ENCODE measurements around the gene IL13RA1.
A peak's percentile ranks its signal among the peaks of the same experiment; 100 is the strongest.
"Not testable (repeated sequence)": the region's sequence is repeated elsewhere in the genome, so short reads cannot be mapped to it uniquely, and the experiment has no call there.

The IL13RA1 gene

GRCh38 chrX:118780509-118780908, 53.1 kb downstream of the IL13RA1 start:
- no peak for DNase-seq

DNA sequence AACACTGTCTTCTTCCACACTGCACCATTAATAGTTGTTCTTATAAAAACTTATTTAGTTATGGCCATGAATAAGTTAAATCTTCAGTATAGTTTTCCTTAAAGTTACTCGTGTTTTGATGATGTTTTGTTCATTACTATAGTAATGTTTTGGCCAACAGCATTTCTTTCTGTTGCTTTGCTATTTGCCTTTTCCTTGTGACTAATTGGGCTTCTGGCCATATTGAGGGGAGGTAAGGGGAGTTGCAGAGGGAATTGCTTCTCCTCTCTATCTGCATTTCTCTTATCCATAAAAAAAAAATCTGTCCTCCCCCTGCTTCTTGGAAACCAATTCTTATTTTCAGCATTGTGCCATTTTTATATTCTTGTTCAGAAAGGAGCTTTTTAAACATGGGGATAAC, 53.5 kb downstream of the IL13RA1 start:
- DNase-seq = no peak

GRCh38 chrX:118795528-118796280, 68.3 kb downstream of the IL13RA1 start:
- no peak for DNase-seq

DNA sequence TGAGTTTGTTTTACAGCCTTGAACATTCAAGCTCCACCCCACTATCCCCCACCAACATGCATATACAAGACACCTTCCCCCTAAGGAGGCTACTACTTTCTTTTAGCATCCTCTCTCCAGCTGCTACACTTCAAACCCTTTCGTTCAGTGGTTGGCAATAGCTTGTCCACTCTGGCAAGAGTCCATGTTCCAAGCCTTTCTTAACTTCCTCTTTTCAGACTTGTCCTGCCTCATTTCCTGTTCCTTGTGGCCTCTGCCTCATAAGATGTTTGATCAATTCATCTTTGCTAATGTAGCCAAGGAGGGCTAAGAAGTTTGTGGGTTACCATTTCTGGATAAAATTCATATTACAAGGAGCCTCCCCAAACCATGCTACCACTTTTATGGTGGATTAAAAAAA, 75.5 kb downstream of the IL13RA1 start:
- no peak for DNase-seq

GRCh38 chrX:118807151-118808017, 80.0 kb downstream of the IL13RA1 start:
- peak; percentile 54 for DNase-seq

GRCh38 chrX:118817257-118817656, 89.9 kb downstream of the IL13RA1 start:
- not testable (repeated sequence) for DNase-seq

DNA sequence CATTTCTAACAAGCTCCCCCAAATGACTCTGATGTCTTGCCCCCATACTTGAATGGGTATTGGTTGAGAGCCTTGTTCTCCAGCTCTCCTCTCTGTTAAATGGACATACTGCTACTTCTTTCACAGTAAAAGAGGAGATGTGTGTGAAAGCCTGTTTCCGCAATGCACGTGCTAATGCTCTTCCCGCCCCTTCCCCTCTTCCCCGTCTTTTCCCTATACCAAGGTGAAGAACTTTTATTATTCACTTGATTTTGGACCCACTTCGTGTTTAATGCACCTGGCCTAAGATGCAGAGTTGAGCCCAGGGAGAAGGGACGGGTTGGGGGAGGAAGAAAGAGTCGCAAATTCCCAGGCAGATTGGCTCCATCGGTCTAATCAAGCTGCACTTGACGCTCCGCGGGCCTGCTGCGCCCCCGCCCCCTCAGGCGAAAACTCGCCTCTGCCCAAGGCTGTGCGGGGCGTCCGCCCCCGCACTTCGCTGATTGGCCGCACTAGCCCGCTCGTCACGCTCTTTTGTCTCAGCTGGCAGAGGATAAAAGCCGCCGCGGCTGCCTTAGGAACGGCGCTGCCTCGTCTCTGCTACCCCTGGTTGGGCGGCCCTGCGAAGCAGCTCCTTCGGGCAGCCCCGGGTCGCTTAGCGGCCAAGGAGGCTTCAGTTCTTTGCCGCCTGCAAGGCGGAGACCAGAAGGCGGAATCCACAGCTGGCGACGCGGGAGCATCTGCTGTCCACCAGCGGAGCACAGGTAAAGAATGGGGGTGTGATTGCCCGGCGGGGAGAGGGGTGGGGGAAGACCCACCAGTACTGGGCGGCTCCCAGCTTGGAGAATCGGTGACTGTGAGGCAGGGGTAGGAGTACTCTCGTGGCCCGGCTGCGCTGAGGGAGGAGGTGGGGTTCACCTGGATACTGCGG, 96.1 kb downstream of the IL13RA1 start, which contains the start of gene ZCCHC12:
Gene ZCCHC12 (plus strand): TSS at position 562 of the 910 bp plus-strand sequence. CDS start 1,421 bp downstream, outside the sequence.
- DNase-seq = peak; percentile 26

DNA sequence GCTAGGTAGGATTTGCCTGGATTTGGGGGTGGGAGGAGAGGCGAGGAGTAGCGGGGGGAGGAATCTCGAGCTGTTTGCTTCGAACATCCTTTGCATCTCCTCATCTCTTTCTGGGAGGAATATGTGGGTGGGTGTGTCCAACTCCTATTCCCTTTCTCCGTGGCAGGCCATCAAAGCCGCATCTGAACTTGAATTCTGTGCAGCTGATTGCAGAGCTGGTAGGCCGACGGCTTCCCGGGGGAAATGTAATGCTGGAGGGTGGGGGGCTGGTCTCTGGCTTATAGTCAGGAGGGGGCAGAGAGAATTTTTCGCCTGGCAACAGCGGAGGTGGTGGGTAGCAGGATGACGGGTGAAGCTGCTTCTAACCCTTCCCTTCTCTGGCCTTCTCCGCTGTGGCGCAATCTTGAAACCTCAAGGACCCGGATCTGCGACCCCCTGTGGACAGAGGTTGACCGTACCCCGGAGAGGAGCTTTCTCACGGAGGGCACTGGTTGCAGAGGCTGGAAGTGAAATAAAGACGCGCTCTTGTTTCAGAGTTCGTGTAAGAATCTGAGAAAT, 96.8 kb downstream of the IL13RA1 start:
- DNase-seq = no peak

GRCh38 chrX:118825227-118825626, 97.8 kb downstream of the IL13RA1 start:
- no peak for DNase-seq

GRCh38 chrX:118839334-118839958, 112.0 kb downstream of the IL13RA1 start:
- peak; percentile 65 for DNase-seq

Measured in activated CD4-positive, alpha-beta T cell treated with anti-CD3 and anti-CD28 coated beads, Interleukin-10, Interleukin-2, amounts not matched to agents 100 ng/mL and 50 ng/mL, durations not matched to agents 16 hours and 8 hours (primary cell).